HepG2 (cell line): ENCODE data around the gene COQ7. TPM values are rescaled to one million over a fixed set of nuclear protein-coding genes. Genes with fewer than 3 reads are reported as not detected.

Experiments
- GABPA ChIP-seq, 2 experiments: IDR thresholded peaks; 2 replicates each; pipeline ENCODE4 v1.6.1; 2011 to 2016; ENCODE audit warnings: low read depth in 2 of 2, low read length in 1 of 2, missing biosample characterization in 1 of 2, missing genetic modification characterization in 1 of 2
- HIC2 ChIP-seq: sonication (generic); formaldehyde crosslinking; IDR thresholded peaks from 2 replicates; pipeline ENCODE4 v1.9.0; 2022; ENCODE audit warnings: low read depth, missing genetic modification reagents
- KIAA2018 ChIP-seq: sonication (generic); formaldehyde crosslinking; IDR thresholded peaks from 2 replicates; pipeline ENCODE4 v1.5.0; 2020; ENCODE audit warnings: mild to moderate bottlenecking, missing genetic modification reagents, borderline replicate concordance
- LRRFIP1 ChIP-seq: sonication (generic); formaldehyde crosslinking; conservative IDR thresholded peaks from 2 replicates; pipeline ENCODE4 v1.4.0; 2020; ENCODE audit warnings: missing genetic modification reagents
- NFYB ChIP-seq: sonication (generic); formaldehyde crosslinking; IDR thresholded peaks from 2 replicates; pipeline ENCODE4 v1.4.0; 2020; ENCODE audit warnings: missing genetic modification reagents
- NONO ChIP-seq, 2 experiments: fragments of 450-650 bp in 1 of 2; sonication (generic) in 1 of 2; formaldehyde crosslinking in 1 of 2; IDR thresholded peaks in 1 of 2; conservative IDR thresholded peaks in 1 of 2; 2 replicates each; pipeline versions ENCODE4 v1.6.1 to v1.8.0; 2017 to 2022; ENCODE audit warnings: mild to moderate bottlenecking in 1 of 2, missing genetic modification reagents in 1 of 2, moderate library complexity in 1 of 2
- PREB ChIP-seq: sonication (generic); formaldehyde crosslinking; IDR thresholded peaks from 2 replicates; pipeline ENCODE4 v1.4.0; 2020; ENCODE audit warnings: missing genetic modification reagents
- ZNF33A ChIP-seq: sonication (generic); formaldehyde crosslinking; IDR thresholded peaks from 2 replicates; pipeline ENCODE4 v1.5.1; 2020; ENCODE audit warnings: missing genetic modification reagents, mild to moderate bottlenecking, moderate library complexity, borderline replicate concordance
- ZNF605 ChIP-seq: sonication (generic); formaldehyde crosslinking; IDR thresholded peaks from 2 replicates; pipeline ENCODE4 v1.8.0; 2022; ENCODE audit warnings: mild to moderate bottlenecking, missing genetic modification reagents
- ZNF747 ChIP-seq: sonication (generic); formaldehyde crosslinking; IDR thresholded peaks from 2 replicates; pipeline ENCODE4 v1.8.1; 2023; ENCODE audit warnings: missing genetic modification reagents, mild to moderate bottlenecking, borderline replicate concordance
- ZNF839 ChIP-seq: sonication (generic); formaldehyde crosslinking; IDR thresholded peaks from 2 replicates; pipeline ENCODE4 v1.4.0; 2020; ENCODE audit warnings: missing genetic modification reagents, mild to moderate bottlenecking, borderline replicate concordance
- ZNF878 ChIP-seq: sonication (generic); formaldehyde crosslinking; IDR thresholded peaks from 2 replicates; pipeline ENCODE4 v1.8.1; 2023; ENCODE audit warnings: mild to moderate bottlenecking, missing genetic modification reagents, moderate library complexity
- polyA plus RNA-seq, 8 experiments: library from polyadenylated mRNA; depleted of rRNA in 3 of 8; stranded (reverse) in 7 of 8; unstranded in 1 of 8; fragments of >200 nt; fragmentation: Illumina TruSeq in 4 of 8; extraction: Trizol in 4 of 8; gene quantifications; 2 replicates each; pipeline versions ENCODE4 v1.2.1 to v1.2.3, GENCODE V29; 2011 to 2016; ENCODE audit warnings: low read depth in 4 of 8, missing spikeins in 1 of 8, mixed read lengths in 1 of 8; ENCODE audit not compliant: insufficient read depth in 1 of 8
- total RNA-seq, 5 experiments: library from RNA; depleted of rRNA; stranded (reverse); fragments of >200 nt; fragmentation: Illumina TruSeq; extraction: Trizol; gene quantifications; 2 replicates each; pipeline ENCODE4 v1.2.3, GENCODE V29; 2016; ENCODE audit warnings: low read depth in 1 of 5

COQ7 gene
- total and polyA plus RNA-seq, 2 of the 13 experiments (the other 11 are each of a cell fraction or from before 2014, with no cell fraction given) = 20.1 to 45.7 TPM

- peak; percentile 65; the same call in 1 of the 2 replicates for TF ChIP-seq ZNF605
- peak; percentile 91 for TF ChIP-seq KIAA2018 (CRISPR knock-in tag)
- 0 out of 2 replicates have a peak, but pooled peaks have one; percentile 92 for TF ChIP-seq ZNF33A
- 0 out of 2 replicates have a peak, but pooled peaks have one; percentile 42 for TF ChIP-seq LRRFIP1 (CRISPR knock-in tag)
- TF ChIP-seq ZNF878 (CRISPR knock-in tag) = no peak
- TF ChIP-seq NONO (IDR thresholded peaks at IDR 0.05) = no peak
- 0 out of 2 replicates have a peak, but pooled peaks have one; percentile 76 for TF ChIP-seq NONO (CRISPR knock-in tag; conservative IDR thresholded peaks at IDR 0.05)
- TF ChIP-seq GABPA (IDR thresholded peaks at IDR 0.05; ENCODE audit: low read depth, low read length) = no peak
- no peak for TF ChIP-seq GABPA (CRISPR knock-in tag; IDR thresholded peaks at IDR 0.05; ENCODE audit: low read depth)
- TF ChIP-seq ZNF839 = no peak
- TF ChIP-seq ZNF747 = no peak
- TF ChIP-seq PREB (CRISPR knock-in tag) = peak; percentile 40; the same call in 1 of the 2 replicates
- TF ChIP-seq HIC2 (CRISPR knock-in tag) = no peak; the same call in 1 of the 2 replicates
- peak; percentile 33; the same call in 1 of the 2 replicates for TF ChIP-seq NFYB (CRISPR knock-in tag)
Observed at GRCh38 chr16:19086322-19087199, 19.1 kb downstream of the COQ7 start (continued).
